Psoas muscle (tissue), 8 donors: ENCODE data around the gene SPACA6. TPM values are rescaled to one million over a fixed set of nuclear protein-coding genes. Genes with fewer than 3 reads are reported as not detected.

Source experiments
- ATAC-seq, 4 donors: fragments of 200-7000 bp; cut with Tn5 transposase; one replicate each; pipeline ENCODE4 v1.9.1; 2020; ENCODE audit warnings: moderate library complexity in 3 of 4, mild to moderate bottlenecking in 2 of 4
- DNase-seq, 2 donors: peaks; one replicate each; pipeline ENCODE4 v3.0.0-alpha.2; 2020
- H3K27ac ChIP-seq: fragments of 200-600 bp; one replicate; pipeline ENCODE4 v1.8.0; 2022
- H3K27me3 ChIP-seq, 3 donors: fragments of 200-600 bp in 1 of 3; one replicate each; pipeline versions ENCODE4 v1.6.1 to v1.8.0; 2013 to 2022; ENCODE audit warnings: low read length in 2 of 3, mild to moderate bottlenecking in 2 of 3, moderate library complexity in 1 of 3; ENCODE audit not compliant: insufficient read depth in 3 of 3
- H3K36me3 ChIP-seq, 2 donors: fragments of 200-600 bp in 1 of 2; one replicate each; pipeline versions ENCODE4 v1.6.1 to v1.8.0; 2013 to 2022; ENCODE audit warnings: low read depth in 1 of 2, mild to moderate bottlenecking in 1 of 2, moderate library complexity in 1 of 2; ENCODE audit not compliant: insufficient read depth in 1 of 2
- H3K4me1 ChIP-seq: fragments of 200-600 bp; one replicate; pipeline ENCODE4 v1.8.0; 2022
- H3K4me3 ChIP-seq: fragments of 200-600 bp; one replicate; pipeline ENCODE4 v1.8.0; 2022; ENCODE audit warnings: mild to moderate bottlenecking
- H3K9me3 ChIP-seq: fragments of 200-600 bp; one replicate; pipeline ENCODE4 v1.8.0; 2022
- CTCF ChIP-seq: fragments of 200-600 bp; IDR thresholded peaks from one replicate; pipeline ENCODE4 v1.8.0; 2022; ENCODE audit warnings: antibody characterized with exemption
- whole genome bisulfite sequencing, 3 donors: extraction: QIAGEN DNeasy Blood & Tissue Kit; methylation state at CpG; one replicate each; pipeline versions ENCODE4 v1.1.6 to v1.1.7; 2013; 5-methylcytosine and 5-hydroxymethylcytosine counted together
- intact Hi-C, 2 donors: fragments of 100-400 bp; cut with DNase I; formaldehyde crosslinking; loops; one replicate each; pipeline versions ENCODE4 v1.11.0 to v1.14.2; 2022
- polyA plus RNA-seq, 3 donors: library from polyadenylated mRNA; stranded (reverse); fragments of 200-250 nt; gene quantifications; one replicate each; pipeline ENCODE4 v1.2.3, GENCODE V29; 2013
- total RNA-seq, 4 donors: library from RNA; stranded (reverse); fragmentation: NEBNext Ultra II Directional in 2 of 4; extraction: Animal tissue kit (Norgen Biotek cat#: 25700) in 2 of 4; gene quantifications; one replicate each; pipeline versions ENCODE4 v1.2.1 to v1.2.4, GENCODE V29; 2021 to 2023
- donor health status: healthy with polysubstance abuse.
- donor health status: DM: no; HTN: no; CAD: no; lungs with moderate emphysema.
- donor health status: Bipolar disorder and iron deficiency.
- donor health status: healthy.
- donor health status: DM: yes; HTN: yes; CAD: no.
- donor health status: DM: no; HTN: no; CAD: no.
- donor health status: DM: no; HTN: no; CAD: no.
- donor health status: DM: yes; HTN: yes; CAD: no.

The SPACA6 gene
- total and polyA plus RNA-seq, 7 donors, result 1.5 to 5.2 (median 3.1) TPM

DNA sequence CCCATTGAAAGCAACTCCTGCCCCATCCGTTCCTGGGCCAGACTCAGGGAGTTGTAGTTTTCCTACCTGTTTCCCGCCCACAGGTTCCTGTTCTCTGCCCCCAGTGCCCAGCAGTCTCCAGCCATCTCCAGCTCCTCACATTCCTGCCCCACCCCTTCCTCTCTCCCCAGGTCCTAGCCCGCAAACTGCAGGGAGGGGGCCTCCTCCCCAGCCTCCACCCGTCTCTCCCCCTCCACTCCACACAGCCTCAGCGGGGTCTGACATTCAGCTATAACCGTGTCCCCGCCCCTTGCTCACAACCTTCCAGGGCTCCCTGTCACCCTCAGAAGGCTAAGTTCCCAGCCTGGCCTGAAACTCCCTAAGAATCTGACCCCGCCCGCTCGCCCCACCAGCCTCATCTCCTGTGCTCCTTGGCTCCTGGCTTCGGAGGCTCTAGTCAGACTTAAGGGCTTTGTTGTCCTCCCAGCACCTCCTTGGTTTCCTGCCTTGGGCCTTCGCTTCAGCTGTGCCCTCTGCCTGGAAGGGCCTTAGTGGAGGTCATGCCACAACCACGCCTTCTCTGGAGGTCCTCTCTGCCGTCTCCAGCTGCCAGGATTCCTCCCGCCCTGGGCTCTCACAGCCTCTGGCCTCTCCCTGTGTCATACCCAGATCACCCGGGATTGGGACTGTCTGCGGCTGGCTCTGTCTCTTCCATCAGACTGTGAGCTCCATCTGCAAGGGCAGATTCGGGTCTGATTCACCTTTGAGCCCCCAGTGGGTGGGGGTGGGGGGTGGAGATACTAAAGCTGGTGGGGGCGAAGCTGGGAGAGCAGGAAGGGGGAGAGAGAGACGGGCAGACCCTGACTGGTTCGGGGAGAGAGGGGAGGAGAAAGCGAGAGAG is 5.1 kb upstream of the SPACA6 start:
- Histone ChIP-seq H3K4me1 (peaks cover 8% of the 10 kb centered on the region), H3K4me3 (peak overlapping the region; percentile 86), H3K36me3 (no peaks in the 10 kb centered on the region), H3K9me3 (no peaks in the 10 kb centered on the region), H3K27me3 (no peaks in the 10 kb centered on the region), H3K27ac (peak overlapping the region; percentile 79)
- DNase-seq, result peak; percentile 72 to 78
- intact Hi-C loops, result no loop called here
- TF ChIP-seq CTCF, result no peak
- 7 to 11% (median 7%) methylated on average over 22 of the region's 22 CpGs for WGBS, 3 donors
- ATAC-seq, result peak; percentile 42 to 57 (median 50)

DNA sequence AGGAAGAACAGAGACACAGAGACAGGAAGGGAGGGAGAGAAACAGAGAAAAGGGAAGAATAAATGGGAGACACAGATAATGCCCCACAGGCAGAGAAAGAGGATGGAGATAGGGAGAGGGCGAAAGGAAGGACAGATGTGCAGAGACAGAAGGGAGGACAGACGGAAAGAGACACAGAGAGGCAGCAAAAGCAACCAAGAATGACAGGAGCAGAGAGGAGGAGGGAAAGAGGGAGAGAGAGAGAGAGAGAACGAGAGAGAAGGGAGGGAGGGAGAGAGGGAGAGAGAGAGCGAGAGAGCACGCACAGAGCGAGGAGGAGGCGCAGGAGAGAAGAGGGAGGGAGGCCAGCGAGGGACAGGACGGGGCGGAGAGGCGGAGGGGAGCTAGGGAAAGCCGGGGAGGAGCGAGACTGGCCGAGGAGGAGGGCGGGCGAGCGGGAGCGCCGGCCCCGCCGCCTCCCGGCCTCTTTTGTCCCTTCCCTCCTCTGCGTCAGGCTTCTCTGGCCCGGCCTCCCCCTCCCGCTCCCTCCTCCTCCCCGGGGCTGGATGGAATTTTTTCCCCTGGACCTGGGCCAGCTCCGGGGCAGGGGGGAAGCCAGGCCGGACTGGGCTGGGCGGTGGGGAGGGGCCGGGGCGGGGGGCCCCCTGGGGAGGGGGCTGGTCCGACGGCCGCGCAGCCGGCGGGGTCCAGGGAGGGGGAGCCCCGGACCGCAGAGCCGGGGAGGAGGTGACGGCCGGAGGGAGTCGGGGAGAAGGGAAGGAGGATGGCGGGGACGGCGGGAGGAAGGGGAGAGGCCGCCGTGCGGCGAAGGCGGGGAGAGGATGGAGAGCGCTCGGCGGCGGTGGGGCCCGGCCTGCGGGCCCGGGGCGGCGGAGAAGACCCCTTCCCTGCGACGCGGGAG is 4.2 kb upstream of the SPACA6 start:
- H3K4me1 ChIP-seq, result peaks cover 8% of the 10 kb centered on the region
- WGBS, 3 donors, result 0 to 1% (median 0%) methylated on average over 15 to 63 of the region's 63 CpGs

GRCh38 chr19:51689751-51690453 is 3.2 kb upstream of the SPACA6 start:
- Histone ChIP-seq H3K9me3 (no peaks in the 10 kb centered on the region), H3K4me3 (peak overlapping the region; percentile 86), H3K27ac (peak overlapping the region; percentile 79), H3K4me1 (peaks cover 8% of the 10 kb centered on the region), H3K36me3 (peaks cover 0 to 14% of the 10 kb centered on the region in 2 donors), H3K27me3 (no peaks in the 10 kb centered on the region)
- DNase-seq, result peak; percentile 52 to 66
- no peak for TF ChIP-seq CTCF
- WGBS, 3 donors, result 1 to 4% (median 3%) methylated on average over 17 to 21 of the region's 21 CpGs
- intact Hi-C loops, result no loop called here
- peak in 2 of 4 donors; percentile 13 to 24 for ATAC-seq

More for the DNA sequence above, 4.2 kb upstream of the SPACA6 start:
- TF ChIP-seq CTCF, result no peak
- peak overlapping the region; percentile 79 for H3K27ac ChIP-seq
- ATAC-seq, result peak; percentile 85 to 89 (median 88)
- H3K36me3 ChIP-seq, result peaks cover 0 to 6% of the 10 kb centered on the region in 2 donors
- intact Hi-C loops, result no loop called here
- no peaks in the 10 kb centered on the region for H3K27me3 ChIP-seq
- H3K9me3 ChIP-seq, result no peaks in the 10 kb centered on the region
- peak overlapping the region; percentile 86 for H3K4me3 ChIP-seq
- DNase-seq, result peak; percentile 92 to 93

GRCh38 chr19:51690454-51691073 is 2.6 kb upstream of the SPACA6 start:
- ATAC-seq, result peak; percentile 53 to 62 (median 58)

More at GRCh38 chr19:51690454-51691073, 2.6 kb upstream of the SPACA6 start:
- Histone ChIP-seq H3K36me3 (peaks cover 0 to 20% of the 10 kb centered on the region in 2 donors), H3K27me3 (no peaks in the 10 kb centered on the region), H3K27ac (peak overlapping the region; percentile 79), H3K9me3 (no peaks in the 10 kb centered on the region), H3K4me1 (peaks cover 8% of the 10 kb centered on the region), H3K4me3 (peak overlapping the region; percentile 86)
- intact Hi-C loops, result no loop called here
- WGBS, 3 donors, result 1 to 2% (median 2%) methylated on average over 13 to 21 of the region's 21 CpGs
- DNase-seq, result peak; percentile 69 to 80
- no peak for TF ChIP-seq CTCF
